H9 (cell line): Measurements from ENCODE around the gene CATSPER1. TPM values are rescaled to one million over a fixed set of nuclear protein-coding genes. Genes with fewer than 3 reads are reported as not detected.

Source experiments
- DNase-seq: peaks from one replicate; pipeline ENCODE4 v3.0.0-alpha.2; 2017
- H2AFZ ChIP-seq: one replicate; pipeline ENCODE4 v1.6.1; 2013; ENCODE audit warnings: mild to moderate bottlenecking, low read length, control low read depth, moderate library complexity
- H2AK5ac ChIP-seq: 2 replicates; pipeline ENCODE4 v1.6.1; 2013; ENCODE audit warnings: low read length, control low read depth, mixed read lengths; ENCODE audit not compliant: insufficient read length
- H2BK120ac ChIP-seq: one replicate; pipeline ENCODE4 v1.6.1; 2013; ENCODE audit warnings: low read depth, mild to moderate bottlenecking, low read length, control low read depth, inconsistent platforms; ENCODE audit not compliant: poor library complexity, severe bottlenecking
- H2BK12ac ChIP-seq: 2 replicates; pipeline ENCODE4 v1.6.1; 2013; ENCODE audit warnings: low read length, control low read depth, mixed read lengths, low read depth; ENCODE audit not compliant: insufficient read length
- H2BK15ac ChIP-seq: 2 replicates; pipeline ENCODE4 v1.6.1; 2013; ENCODE audit warnings: low read depth, low read length, control low read depth
- H2BK20ac ChIP-seq: one replicate; pipeline ENCODE4 v1.6.1; 2013; ENCODE audit warnings: low read depth, mild to moderate bottlenecking, low read length, control low read depth, inconsistent platforms; ENCODE audit not compliant: poor library complexity, severe bottlenecking
- H2BK5ac ChIP-seq: 2 replicates; pipeline ENCODE4 v1.6.1; 2013; ENCODE audit warnings: low read length, control low read depth, mixed read lengths; ENCODE audit not compliant: insufficient read length
- H3K14ac ChIP-seq: 2 replicates; pipeline ENCODE4 v1.6.1; 2013; ENCODE audit warnings: low read length, control low read depth; ENCODE audit not compliant: insufficient read depth
- H3K18ac ChIP-seq: 2 replicates; pipeline ENCODE4 v1.6.1; 2013; ENCODE audit warnings: low read depth, mild to moderate bottlenecking, mixed read lengths, low read length, control low read depth; ENCODE audit not compliant: insufficient read length
- H3K23ac ChIP-seq: 2 replicates; pipeline ENCODE4 v1.6.1; 2013; ENCODE audit warnings: low read length, control low read depth, mixed read lengths, low read depth; ENCODE audit not compliant: insufficient read length
- H3K23me2 ChIP-seq: 2 replicates; pipeline ENCODE4 v1.6.1; 2013; ENCODE audit warnings: low read depth, mild to moderate bottlenecking, mixed read lengths, low read length, control low read depth; ENCODE audit not compliant: insufficient read length, poor library complexity, severe bottlenecking
- H3K27ac ChIP-seq: 2 replicates; pipeline ENCODE4 v1.5.1; 2013; ENCODE audit warnings: low read length, control low read depth, mixed read lengths, low read depth; ENCODE audit not compliant: insufficient read length
- H3K27me3 ChIP-seq: 2 replicates; pipeline ENCODE4 v1.6.1; 2013; ENCODE audit warnings: low read length, control low read depth, inconsistent platforms; ENCODE audit not compliant: insufficient read depth
- H3K4ac ChIP-seq: 2 replicates; pipeline ENCODE4 v1.6.1; 2013; ENCODE audit warnings: low read depth, mild to moderate bottlenecking, control low read depth, inconsistent platforms, low read length, moderate library complexity
- H3K4me1 ChIP-seq: 2 replicates; pipeline ENCODE4 v1.6.1; 2013; ENCODE audit warnings: low read length, control low read depth, inconsistent platforms; ENCODE audit not compliant: insufficient read depth
- H3K4me2 ChIP-seq: 2 replicates; pipeline ENCODE4 v1.6.1; 2013; ENCODE audit warnings: low read length, control low read depth, mixed read lengths; ENCODE audit not compliant: insufficient read length, insufficient read depth
- H3K56ac ChIP-seq: 2 replicates; pipeline ENCODE4 v1.6.1; 2013; ENCODE audit warnings: low read depth, mild to moderate bottlenecking, mixed read lengths, low read length, control low read depth; ENCODE audit not compliant: insufficient read length
- H3K79me1 ChIP-seq: 2 replicates; pipeline ENCODE4 v1.6.1; 2013; ENCODE audit warnings: low read depth, mild to moderate bottlenecking, moderate library complexity, low read length, control low read depth, inconsistent platforms; ENCODE audit not compliant: insufficient read depth, poor library complexity, severe bottlenecking
- H3K79me2 ChIP-seq: 2 replicates; pipeline ENCODE4 v1.6.1; 2013; ENCODE audit warnings: low read length, control low read depth, inconsistent platforms; ENCODE audit not compliant: insufficient read depth
- H3K9ac ChIP-seq: 2 replicates; pipeline ENCODE4 v1.6.1; 2013; ENCODE audit warnings: low read length, control low read depth, mixed read lengths; ENCODE audit not compliant: insufficient read length; ENCODE audit errors: extremely low read depth
- H3K9me3 ChIP-seq: one replicate; pipeline ENCODE4 v1.6.1; 2013; ENCODE audit warnings: low read depth, low read length, inconsistent platforms; ENCODE audit not compliant: control insufficient read depth
- H3T11ph ChIP-seq: one replicate; pipeline ENCODE4 v1.6.1; 2013; ENCODE audit warnings: mild to moderate bottlenecking, low read length, control low read depth, inconsistent platforms
- H4K20me1 ChIP-seq: one replicate; pipeline ENCODE4 v1.6.1; 2013; ENCODE audit not compliant: control insufficient read depth, insufficient read length, insufficient read depth
- H4K5ac ChIP-seq: 2 replicates; pipeline ENCODE4 v1.6.1; 2013; ENCODE audit warnings: low read depth, mild to moderate bottlenecking, mixed read lengths, low read length, control low read depth; ENCODE audit not compliant: insufficient read length
- H4K8ac ChIP-seq: replicated peaks from 2 replicates; pipeline ENCODE4 v1.6.1; 2013; ENCODE audit warnings: low read length, control low read depth, mixed read lengths, low read depth; ENCODE audit not compliant: insufficient read length
- H4K91ac ChIP-seq: 2 replicates; pipeline ENCODE4 v1.6.1; 2013; ENCODE audit warnings: low read depth, mild to moderate bottlenecking, moderate library complexity, mixed read lengths, low read length, control low read depth; ENCODE audit not compliant: insufficient read length
- H3K27ac Mint-ChIP-seq, 3 experiments: 2 replicates in 2 of 3; 3 replicates in 1 of 3; pipeline ENCODE4 v1.8.0; 2020 to 2021; ENCODE audit warnings: mixed read lengths in 3 of 3, mild to moderate bottlenecking in 1 of 3, moderate library complexity in 1 of 3
- H3K27me3 Mint-ChIP-seq: 2 replicates; pipeline ENCODE4 v1.8.0; 2021; ENCODE audit warnings: low read depth, mild to moderate bottlenecking, moderate library complexity, mixed read lengths
- H3K36me3 Mint-ChIP-seq, 3 experiments: 2 replicates in 2 of 3; 3 replicates in 1 of 3; pipeline ENCODE4 v1.8.0; 2020 to 2021; ENCODE audit warnings: low read depth in 3 of 3, mixed read lengths in 3 of 3; ENCODE audit not compliant: insufficient read depth in 1 of 3
- H3K4me1 Mint-ChIP-seq, 2 experiments: 2 replicates each; pipeline ENCODE4 v1.8.0; 2020; ENCODE audit warnings: mixed read lengths in 2 of 2
- H3K4me3 Mint-ChIP-seq, 2 experiments: 2 replicates in 1 of 2; 3 replicates in 1 of 2; pipeline ENCODE4 v1.8.0; 2020 to 2021; ENCODE audit warnings: mild to moderate bottlenecking in 2 of 2, mixed read lengths in 2 of 2, moderate library complexity in 1 of 2
- H3K9me3 Mint-ChIP-seq, 2 experiments: 2 replicates in 1 of 2; 3 replicates in 1 of 2; pipeline ENCODE4 v1.8.0; 2020; ENCODE audit warnings: mild to moderate bottlenecking in 2 of 2, mixed read lengths in 2 of 2, moderate library complexity in 1 of 2
- CTCF ChIP-seq: fragments of 200-600 bp; sonication (generic); conservative IDR thresholded peaks from 3 replicates; pipeline ENCODE4 v1.8.0; 2021; ENCODE audit warnings: antibody characterized with exemption, mild to moderate bottlenecking
- WGBS: extraction: QIAGEN DNeasy Blood & Tissue Kit; methylation state at CpG from one replicate; pipeline ENCODE4 v1.1.7; 2013; ENCODE audit warnings: missing lambda C conversion rate, low lambda C conversion rate, mixed read lengths; ENCODE audit not compliant: insufficient read length; ENCODE audit errors: extremely low coverage; 5-methylcytosine and 5-hydroxymethylcytosine counted together
- total RNA-seq: library from RNA; stranded (reverse); gene quantifications from 2 replicates; pipeline ENCODE4 v1.2.1, GENCODE V29; 2021

CATSPER1 gene
- total RNA-seq, 1 experiment from 2014 or later, result not detected

DNA sequence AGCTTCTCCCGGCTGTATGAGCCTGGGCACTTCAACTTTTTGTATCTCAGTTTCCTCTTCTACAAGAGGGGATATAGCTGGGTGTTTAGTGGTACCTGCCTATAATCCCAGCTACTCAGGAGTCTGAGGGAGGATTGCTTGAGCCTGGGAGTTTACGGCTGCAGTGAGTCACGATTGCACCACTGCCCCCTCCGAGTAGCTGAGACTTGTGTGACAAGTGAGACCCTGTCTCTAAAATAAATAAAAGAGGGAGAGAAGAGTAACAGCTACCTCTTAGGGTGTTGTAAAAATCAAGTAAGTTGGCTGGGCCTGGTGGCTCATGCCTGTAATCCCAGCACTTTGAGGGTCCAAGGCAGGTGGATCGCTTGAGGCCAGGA is 10.0 kb upstream of the CATSPER1 start:
- H3K36me3 Mint-ChIP-seq, result peaks cover 1 to 6% (median 3%) of the 10 kb centered on the region in 3 experiments; a peak in 5 of 7 replicates
- Histone ChIP-seq H2AK5ac (no peak overlapping the region), H4K8ac (no peak overlapping the region), H4K91ac (no peak overlapping the region), H3K23me2 (no peaks in the 10 kb centered on the region), H3K27ac (no peak overlapping the region), H3K4me1 (no peaks in the 10 kb centered on the region), H3K79me1 (no peaks in the 10 kb centered on the region), H3K23ac (no peak overlapping the region), H4K5ac (no peak overlapping the region), H4K20me1 (no peaks in the 10 kb centered on the region), H2BK15ac (no peak overlapping the region; the same call in 1 of the 2 replicates), H3K4me2 (no peak overlapping the region), H3K14ac (no peak overlapping the region), H2BK20ac (no peak overlapping the region), H3K4ac (no peak overlapping the region), H2AFZ (no peak overlapping the region), H3K9ac (no peak overlapping the region), H2BK120ac (no peak overlapping the region), H3K18ac (no peak overlapping the region), H2BK5ac (no peak overlapping the region), H3T11ph (no peak overlapping the region), H3K79me2 (no peaks in the 10 kb centered on the region), H3K9me3 (peaks cover 8% of the 10 kb centered on the region), H3K56ac (no peak overlapping the region), H3K27me3 (no peaks in the 10 kb centered on the region), H2BK12ac (no peak overlapping the region)
- H3K9me3 Mint-ChIP-seq, result peaks cover 18 to 23% of the 10 kb centered on the region in 2 experiments
- H3K27ac Mint-ChIP-seq, result no peak overlapping the region
- no peak for TF ChIP-seq CTCF
- WGBS, result no CpG with 5 or more reads among the region's 5 CpGs
- no peaks in the 10 kb centered on the region for H3K4me1 Mint-ChIP-seq
- peaks cover 21% of the 10 kb centered on the region for H3K27me3 Mint-ChIP-seq
- H3K4me3 Mint-ChIP-seq, result no peak overlapping the region
- no peak for DNase-seq
